GM21515 (cell line): ENCODE measurements around the gene SPDEF.

Source experiments
- ATAC-seq: cut with Tn5 transposase; IDR thresholded peaks from one replicate; pipeline ENCODE4 v1.9.1; 2021; ENCODE audit not compliant: unreplicated experiment

The SPDEF gene

DNA sequence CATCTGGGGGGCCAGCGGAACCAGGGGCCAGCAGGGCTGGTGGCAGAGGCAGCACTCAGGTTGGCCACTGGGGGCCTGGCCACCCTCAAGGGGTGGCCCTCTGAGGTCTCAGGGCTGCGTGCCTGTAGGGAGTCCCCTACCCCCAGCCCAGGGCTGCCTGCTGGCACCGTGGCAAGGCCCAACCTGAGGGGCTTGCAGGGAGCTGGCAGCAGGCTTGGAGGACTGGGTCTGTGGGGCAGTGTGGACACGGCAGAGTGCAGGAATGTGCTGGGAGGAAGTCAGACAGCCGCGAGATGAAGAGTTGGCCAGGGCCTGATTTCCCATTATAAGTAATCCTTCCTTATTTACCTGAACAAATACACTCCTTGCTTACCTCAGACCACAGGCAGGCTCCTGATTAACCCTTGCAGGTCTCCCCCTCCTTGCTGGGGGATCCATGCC is at the start of gene SPDEF:
SPDEF (minus strand) TSS at position 299 of the 441 bp plus-strand sequence. CDS start 11,874 bp downstream, outside the sequence.
- no peak for ATAC-seq

DNA sequence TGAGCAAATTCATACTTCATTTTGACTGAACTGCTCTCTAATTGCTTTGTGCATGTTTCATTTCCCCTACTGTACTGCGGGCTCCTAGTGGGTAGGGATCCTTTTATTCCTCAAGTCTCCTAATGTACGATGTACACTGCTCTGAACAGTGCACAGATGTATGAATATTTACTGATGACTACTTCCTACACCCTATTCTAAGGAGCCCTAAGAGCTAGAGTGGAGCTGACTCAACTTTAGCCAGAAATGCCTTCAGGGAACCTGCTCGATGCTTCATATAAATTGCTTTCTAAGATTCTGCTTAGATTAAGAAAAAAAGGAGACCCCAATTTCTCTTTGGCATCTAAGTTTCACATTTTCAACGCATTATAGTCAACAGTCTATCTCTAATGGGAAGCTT is 47.6 kb upstream of the SPDEF start:
- no peak for ATAC-seq

DNA sequence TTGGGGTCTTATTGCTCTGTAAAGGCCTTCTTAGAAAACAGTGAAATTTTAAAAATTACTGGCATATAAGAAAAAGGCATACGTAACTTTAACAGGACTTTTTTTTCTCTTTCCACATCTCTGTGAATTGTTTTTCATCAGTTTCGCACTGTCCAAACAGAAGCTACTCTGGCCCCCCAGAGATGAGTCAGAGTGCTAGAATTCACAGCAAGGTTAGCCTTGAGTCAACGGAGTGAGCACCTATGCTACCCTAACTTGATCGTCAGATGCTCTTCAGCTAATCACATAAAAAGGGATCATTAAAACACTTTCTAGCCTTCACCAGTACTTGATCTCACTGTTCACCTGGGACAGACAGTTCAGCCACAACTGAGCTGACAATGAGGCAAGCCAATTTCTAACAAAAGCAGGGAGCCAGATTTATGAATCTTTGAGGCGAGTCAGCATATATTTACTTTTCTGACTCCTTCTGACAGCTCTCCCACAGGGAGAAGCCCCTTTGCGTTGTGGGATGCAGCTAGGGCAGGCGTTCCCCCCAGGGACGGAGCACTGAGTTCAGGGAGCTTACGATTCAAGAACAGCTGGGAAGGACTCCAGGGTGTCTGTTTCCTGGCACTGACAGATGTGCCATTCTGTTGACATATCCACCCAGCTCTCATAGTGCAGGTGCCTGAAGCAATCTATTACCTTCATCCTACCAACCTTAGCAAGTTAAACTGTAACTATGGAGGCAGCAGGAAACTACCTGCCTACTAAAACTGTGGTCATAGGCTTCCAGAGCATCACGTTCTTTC is 46.4 kb upstream of the SPDEF start:
- ATAC-seq: no peak

DNA sequence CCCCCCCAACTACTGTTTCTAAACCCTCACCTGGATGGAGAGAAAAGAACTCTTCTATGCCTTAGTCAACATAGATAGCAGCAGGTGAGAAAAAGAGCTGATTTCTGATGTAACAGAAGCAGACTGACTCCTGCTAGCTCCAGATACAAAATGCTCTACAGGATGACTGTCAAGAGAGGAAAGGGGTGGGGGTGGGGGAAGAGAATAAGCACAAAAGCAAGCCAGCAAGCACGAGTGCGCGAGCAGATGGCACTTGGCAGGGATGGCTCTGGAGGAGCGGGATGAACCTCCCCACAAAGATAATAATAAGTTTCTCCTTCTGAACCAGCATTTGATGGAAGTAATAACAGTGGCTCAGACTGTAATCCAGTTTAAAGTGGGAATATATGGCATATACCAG is 45.6 kb upstream of the SPDEF start:
- ATAC-seq: no peak

DNA sequence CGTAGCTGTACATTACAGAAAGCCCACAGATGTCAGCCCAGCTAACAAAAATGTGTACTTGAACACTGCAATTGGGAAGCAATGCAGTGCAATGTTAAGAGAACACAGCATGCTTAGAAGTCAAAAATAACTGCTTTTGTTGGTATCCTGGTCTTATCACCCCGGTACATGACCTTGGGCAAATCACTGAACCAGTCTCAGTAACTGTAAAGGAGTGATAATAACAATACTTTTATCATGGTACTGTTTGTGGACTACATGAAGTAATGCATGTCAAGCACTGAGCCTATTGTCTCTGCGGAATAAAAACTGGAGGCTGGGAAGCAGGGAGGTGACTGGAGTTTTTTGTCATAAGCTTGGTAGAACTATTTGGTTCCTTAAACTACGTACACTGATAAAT is 44.7 kb upstream of the SPDEF start:
- ATAC-seq: no peak

DNA sequence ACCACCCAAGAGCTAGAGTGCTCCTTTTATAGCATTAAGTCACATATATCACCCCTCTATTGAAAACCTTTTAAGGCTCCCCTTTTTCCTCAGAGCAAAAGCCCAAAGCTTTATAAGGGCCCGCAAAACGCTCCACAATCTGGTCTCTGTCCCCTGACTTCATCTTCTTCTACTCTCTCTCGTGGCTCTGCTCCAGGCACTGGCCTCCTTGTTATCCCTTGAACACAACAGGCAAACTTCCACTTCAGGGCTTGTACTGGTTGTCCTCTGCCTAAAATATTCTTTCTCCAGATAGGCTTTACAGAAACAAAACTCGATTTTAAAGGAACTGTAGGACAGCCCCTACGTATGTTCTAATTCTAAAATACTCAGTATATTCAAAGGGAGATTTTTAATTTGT is 44.0 kb upstream of the SPDEF start:
- no peak for ATAC-seq

DNA sequence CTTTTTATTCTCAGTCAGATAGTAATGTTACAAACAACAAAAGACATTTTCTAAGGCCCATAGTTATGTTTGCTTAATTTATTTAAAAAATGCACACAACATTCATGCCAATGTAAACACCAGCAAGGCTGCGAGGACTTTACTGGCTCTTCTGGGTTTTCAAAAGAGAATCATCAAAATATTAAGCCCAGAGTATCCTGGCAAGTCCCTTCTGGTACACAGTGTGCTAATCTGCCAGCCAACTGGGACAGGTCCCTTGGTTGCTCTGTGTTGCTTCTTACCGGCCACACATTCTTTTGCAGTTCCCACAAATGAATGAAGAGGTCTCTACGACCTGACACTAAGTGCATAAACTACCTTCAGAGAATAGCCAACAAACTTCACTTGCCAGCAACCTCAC is 42.6 kb upstream of the SPDEF start:
- no peak for ATAC-seq

DNA sequence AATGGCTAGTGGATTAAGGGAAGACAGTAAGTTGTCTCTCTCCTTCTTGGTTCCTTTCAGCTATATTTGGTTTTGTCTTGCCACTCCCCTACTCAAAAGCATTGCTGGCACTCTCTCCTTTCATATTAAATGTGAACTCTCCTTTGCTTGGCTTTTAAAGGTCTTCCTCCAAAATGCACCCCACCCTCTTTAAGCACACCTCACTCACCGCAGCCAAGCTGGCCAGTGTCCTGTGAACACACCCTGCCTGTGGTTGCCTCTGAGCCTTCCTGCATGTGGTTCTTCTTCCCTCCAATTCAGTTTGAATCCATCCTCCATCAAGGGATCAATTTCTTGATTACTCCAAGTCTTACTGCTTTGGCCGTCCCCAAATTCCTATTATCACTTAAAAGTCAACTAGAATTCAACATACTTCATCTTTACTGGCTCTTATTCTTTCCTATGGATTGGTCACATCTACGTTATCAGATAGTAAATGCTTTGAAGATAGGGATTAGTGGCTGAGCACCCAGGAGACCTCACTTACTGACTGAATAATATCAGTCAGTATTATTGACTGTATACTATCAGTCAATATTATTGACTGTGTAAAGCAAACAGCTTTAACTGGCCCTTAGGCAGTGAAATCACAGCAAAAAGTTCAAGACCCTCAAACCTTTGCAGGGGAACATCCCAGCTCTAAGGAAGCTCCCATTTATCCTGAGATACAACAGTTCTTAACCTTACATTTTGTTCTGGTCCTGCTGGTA is 41.6 kb upstream of the SPDEF start:
- no peak for ATAC-seq

DNA sequence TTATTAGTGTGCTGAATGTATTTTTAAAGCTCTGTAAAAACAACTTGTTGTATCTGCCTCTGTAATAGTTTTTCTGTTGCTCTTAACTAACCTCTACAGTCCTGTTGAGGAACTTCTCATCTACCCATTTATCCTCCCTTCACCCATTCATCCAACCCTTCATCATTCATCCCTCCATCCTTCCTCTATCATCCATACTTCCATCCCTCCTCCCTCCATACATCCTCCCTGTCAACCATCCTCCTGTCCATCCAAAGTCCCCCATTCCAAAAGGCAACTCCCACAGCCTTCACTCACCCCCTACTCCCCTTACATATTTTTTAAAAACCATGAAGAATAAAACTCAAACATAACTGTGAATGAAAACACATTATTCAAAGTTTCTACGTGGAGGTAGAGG is 40.7 kb upstream of the SPDEF start:
- no peak for ATAC-seq

DNA sequence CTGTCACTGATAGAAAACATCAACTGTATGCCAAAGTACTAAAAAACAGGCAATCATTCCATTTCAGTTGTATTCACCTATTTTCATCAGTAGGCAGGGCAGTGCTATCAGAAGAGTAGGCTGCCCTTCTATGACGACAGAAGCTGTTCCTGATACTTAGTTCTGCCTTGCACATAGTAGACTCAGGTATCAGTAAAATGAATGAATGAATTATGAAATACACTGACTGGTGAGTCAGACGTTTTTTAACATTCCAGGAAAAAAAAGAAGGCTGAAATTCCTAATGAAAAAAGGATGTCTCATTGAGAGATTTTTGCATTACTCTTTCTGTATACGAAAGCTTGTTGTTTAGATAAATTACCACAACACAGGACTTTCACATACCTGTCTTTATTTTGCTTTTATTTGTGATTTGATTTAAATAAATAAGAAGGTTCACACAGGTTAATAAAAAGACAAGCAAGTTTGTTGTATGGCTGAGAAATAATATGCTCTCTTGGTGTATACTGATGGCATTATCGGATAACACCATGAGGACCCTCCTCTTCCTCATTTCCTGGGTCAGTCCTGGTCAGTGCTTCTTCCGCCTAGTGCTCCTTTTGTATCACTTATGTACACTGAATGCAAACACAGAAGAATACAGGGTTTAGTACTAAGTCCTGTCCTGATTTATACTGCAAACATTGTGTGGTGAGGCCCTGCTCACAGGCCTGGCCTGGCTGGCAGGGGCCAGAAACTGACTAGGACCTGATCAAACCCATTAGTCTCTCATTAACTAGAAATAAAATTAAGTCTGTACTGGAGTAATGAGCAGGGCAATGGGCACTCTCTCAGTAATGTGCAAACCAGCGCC is 39.4 kb upstream of the SPDEF start:
- no peak for ATAC-seq

DNA sequence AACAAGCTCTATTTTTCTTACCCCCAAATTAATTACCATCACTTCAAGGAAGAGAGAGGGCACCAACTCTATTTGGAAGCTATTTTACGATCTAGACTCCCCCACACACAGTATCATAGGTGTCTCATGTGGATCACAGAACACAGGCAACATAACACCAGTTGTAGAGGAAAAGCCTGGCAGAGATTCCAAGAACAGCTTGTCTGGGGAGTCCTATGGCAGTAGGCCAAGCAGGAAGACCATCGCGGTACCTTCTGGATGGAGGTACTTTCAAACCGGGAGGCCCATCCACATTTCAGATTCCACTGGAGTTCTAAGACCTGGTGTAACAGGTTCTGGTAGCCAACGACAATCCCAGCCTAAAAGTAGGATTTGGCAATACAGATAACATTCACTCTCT is 37.6 kb upstream of the SPDEF start:
- ATAC-seq: no peak

DNA sequence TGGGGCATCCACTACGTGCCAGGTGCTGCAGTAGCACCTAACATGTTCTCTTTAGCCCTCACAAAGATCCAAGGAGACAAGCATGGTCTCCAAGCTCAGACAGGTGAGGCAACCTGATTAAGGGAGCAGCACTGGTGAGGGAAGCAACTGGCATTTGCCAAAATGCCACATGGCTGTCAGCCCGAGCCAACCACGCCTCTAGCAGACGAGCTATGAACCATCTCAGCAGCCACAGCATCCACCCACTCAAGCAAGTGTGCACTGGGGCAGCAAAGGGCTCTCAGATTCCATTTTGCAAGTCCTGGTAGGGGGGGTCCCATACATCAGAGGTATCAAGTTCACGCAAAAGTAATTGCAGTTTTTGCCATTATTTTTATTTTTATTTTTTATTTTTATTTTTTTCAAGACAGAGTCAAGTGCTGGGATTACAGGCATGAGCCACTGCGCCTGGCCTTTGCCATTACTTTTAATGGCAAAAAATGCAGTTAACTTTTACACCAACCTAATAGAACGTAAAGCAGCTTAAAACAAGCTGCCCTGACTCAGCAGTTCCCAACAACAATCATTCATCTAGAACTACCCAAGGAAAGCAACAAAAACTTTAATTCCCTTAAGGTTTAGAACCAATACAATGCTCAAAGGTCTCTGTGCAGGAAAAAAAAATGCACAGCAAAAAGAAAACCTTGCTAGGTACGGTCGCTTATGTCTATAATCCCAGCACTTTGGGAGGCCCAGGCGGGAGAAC is 36.3 kb upstream of the SPDEF start:
- ATAC-seq: no peak

DNA sequence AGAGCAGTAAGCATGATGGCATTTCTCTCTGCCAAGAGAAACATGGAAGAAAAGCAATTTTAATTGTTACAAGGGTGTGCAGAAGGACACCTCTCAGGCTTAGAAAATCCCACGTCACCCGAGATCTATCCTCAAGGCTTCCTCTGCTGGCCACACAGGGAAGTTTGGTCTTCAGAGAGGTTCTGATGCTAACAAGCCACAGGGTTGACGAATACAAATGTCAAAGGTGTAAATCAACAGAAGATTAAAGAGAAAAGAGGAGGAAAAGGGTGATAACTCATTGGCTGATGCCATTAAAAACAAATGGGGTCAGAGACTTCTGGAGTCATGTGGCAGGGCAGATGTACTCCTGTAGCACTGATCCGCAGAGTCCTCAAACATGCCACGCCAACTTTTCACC is 33.6 kb upstream of the SPDEF start:
- no peak for ATAC-seq

DNA sequence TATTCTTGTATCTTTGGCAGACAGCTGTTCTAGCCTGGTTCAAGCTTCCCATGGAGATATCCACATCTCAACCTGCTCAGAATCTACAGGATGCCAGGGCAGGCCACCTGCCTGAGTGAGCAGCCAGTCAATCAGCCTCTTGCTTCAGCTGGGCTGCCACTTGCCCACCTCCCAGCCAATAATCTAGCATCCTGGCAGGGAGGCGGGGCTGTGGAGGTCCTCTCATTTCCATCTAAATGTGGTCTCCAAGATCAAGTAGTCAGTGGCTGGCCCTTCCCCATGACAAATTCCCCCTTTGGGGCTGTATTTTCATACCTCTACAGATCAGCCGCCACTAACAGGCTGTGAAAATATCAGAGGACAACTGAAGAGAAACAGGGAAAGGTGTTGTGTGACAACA is 33.0 kb upstream of the SPDEF start:
- no peak for ATAC-seq

DNA sequence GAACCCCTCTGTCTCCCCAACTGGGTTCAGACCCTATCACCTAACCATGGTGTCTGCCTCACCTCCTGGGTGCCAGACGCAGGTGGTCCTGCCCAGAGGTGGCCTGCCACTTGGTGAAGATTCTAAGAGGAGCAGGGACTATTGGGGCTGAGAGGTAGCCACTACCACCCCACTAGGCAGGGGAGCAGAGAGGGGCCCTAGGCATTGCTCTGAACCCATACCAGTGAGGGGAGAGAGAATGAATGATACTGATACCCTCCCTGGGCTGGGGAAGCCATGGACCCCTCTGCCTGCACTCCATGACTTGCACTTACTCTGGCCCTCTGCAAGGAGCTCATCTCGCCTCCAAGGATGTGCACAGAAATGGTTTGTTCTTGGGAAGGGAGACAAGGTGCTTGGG is 31.7 kb upstream of the SPDEF start:
- no peak for ATAC-seq

DNA sequence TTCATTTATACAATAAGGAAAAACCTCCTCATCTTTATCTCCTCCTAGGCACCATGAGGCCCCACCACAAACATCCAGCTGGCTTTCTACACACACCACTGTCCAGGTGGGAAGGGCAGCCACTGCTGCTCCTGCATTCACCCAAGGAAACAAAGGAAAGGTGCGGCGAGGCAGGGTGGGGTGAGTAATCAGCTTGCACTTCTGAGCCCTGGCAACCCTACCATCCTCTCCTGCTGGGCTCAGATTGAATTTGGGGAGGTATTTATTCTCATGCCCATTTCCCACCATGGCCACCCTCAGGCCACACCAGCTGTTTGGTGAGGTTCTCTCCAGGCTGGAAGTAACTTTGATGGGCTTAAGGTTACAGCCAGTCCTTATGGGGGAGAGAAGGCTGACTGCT is 31.2 kb upstream of the SPDEF start:
- no peak for ATAC-seq

DNA sequence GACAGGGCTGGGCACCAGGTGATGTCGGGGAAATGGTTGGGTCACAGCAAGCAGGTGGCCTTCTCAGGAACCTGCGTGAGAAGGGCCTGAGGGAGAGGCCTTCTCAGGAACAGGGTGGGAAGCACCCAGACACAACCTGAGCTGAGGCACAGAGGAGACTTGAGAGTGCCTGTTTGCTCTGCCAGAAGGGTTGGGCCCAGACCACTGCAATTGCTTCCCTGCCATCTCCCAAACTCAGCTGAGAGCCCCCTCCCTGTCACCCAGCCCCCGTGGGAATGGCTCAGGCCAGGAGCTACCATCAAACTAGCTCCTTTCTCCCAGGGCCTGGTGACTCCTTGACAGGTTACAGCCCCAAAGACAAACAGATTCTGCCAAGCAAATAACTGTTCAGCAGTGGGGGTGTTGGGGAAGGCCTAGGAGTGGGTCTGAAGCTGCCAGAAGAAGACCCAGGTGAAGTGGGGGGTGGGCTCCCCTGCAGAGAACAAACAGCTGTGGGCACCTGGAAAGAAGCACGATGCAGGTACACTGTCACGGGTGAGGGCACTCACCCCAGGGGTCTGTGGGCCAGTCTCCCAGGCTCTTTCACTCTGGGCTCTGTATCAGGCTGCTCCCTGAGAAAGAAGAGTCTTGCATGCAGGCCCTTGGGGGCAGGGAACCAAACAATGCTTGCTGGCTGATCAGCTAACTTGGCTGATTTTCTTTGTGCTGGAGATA is 30.4 kb upstream of the SPDEF start:
- no peak for ATAC-seq

DNA sequence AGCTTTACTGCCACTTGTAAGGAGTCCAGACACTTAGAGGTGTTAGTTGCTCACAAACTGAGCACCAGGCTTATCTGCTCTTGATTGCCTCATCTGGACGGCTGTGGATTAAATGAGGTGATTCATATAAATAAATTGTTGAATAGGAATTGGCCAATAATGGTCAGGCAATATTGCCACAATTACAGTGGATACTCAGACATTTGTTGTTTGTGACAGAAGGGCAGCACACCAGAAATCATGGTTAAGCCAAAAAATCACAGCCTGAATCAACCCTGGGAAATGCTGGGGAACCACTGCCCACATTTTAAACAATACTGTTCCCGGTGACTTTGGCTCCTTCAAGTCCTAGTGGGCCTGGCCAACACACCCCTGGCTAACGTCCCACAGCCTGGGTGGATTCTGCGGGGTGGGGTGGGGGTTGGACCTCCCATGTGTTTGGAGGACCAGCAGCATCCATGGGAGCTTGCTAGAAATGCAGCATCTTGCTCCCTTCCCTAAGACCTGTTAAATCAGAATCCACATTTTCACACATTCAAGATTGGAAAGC is 29.5 kb upstream of the SPDEF start:
- ATAC-seq: no peak

DNA sequence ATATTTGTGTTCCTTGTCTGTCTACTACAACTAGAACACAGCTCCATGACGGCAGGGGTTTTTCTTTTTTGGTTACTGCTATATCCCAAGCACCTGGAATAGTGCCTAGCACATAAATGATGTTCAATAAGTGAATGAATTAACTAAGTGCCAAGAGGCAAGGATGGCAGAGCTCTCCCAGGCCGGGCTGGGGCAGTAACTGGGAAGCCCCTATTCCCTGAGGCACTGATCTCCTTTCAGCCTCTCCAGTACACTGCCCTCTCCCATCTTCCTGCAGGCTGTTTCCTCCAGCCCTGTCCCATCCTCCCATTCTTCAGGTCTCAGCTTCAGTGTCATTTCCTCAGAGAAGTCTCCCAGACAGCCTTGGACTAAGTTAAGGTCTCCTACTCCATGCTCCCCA is 29.0 kb upstream of the SPDEF start:
- ATAC-seq: no peak

DNA sequence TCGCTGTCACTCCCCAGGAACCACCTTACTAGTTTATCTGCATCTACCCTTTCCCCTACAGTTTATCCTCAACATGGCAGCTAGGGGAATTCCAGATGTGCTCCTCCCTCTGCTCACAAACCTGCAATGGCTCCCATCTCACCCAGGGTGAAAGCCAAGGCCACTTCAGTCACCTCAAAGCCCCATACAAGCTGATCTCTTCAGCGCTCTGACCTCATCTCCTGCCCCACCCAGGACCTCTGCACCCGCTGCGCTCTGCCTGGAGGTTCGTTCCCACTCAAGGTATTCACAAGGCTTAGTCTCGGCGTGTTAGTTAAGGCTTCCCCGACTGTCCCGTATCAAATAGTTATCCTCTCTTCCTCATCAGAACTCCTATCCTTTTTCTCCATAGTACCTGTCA is 28.6 kb upstream of the SPDEF start:
- no peak for ATAC-seq
